GM18861 (cell line): ENCODE measurements around the gene ING1.

Source experiments
- ATAC-seq: cut with Tn5 transposase; IDR thresholded peaks from one replicate; pipeline ENCODE4 v1.9.1; 2021; ENCODE audit not compliant: unreplicated experiment

ING1 gene

GRCh38 chr13:110769097-110769496 is 55.6 kb downstream of the ING1 start:
- no peak for ATAC-seq

- ATAC-seq: no peak
Observed at GRCh38 chr13:110770678-110771077, 57.2 kb downstream of the ING1 start.

- ATAC-seq: no peak
Observed at GRCh38 chr13:110771194-110771593, 57.7 kb downstream of the ING1 start.

- no peak for ATAC-seq
Observed at GRCh38 chr13:110772091-110772984, 58.8 kb downstream of the ING1 start.
